SH-SY5Y (cell line): ENCODE data around the gene HIVEP3.

ENCODE experiments used
- GATA2 ChIP-seq: IDR thresholded peaks from 2 replicates; pipeline ENCODE4 v1.6.1; 2011; ENCODE audit warnings: mild to moderate bottlenecking, low read depth, low read length
- GATA3 ChIP-seq: IDR thresholded peaks from 2 replicates; pipeline ENCODE4 v1.6.1; 2011; ENCODE audit warnings: low read depth, mild to moderate bottlenecking, low read length, moderate library complexity

DNA sequence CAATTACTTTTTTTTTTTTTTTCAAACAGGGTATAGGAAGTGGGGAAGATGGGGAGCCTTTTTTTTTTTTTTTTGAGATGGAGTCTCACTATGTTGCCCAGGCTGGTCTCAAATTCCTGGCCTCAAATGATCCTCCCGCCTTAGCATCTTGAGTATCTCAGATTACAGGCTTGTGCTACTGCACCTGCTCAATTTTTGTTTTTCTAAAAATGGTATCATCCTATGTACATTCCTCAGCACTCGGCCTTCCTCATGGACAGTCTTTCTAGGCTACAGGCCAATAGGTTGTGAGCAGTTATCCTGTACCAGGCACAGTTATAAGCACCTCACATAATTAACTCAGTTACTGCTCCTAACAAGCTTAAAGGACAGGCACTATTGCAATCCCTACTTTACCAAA, 302.2 kb downstream of the HIVEP3 start:
- TF ChIP-seq GATA2, result no peak
- TF ChIP-seq GATA3, result no peak
